Measurements from ENCODE around the gene KANK3. TPM values are rescaled to one million over a fixed set of nuclear protein-coding genes. Genes with fewer than 3 reads are reported as not detected.
"Not testable (repeated sequence)": the region's sequence is repeated elsewhere in the genome, so short reads cannot be mapped to it uniquely, and the experiment has no call there.

Gene KANK3
- total RNA-seq, 1 donor, result not detected

- peaks cover 4% of the 10 kb centered on the region for H4K20me1 ChIP-seq (ENCODE audit: insufficient read depth, low read length)
- no peaks in the 10 kb centered on the region for H3K4me1 ChIP-seq (ENCODE audit: insufficient read depth, low read length)
- TF ChIP-seq CTCF (IDR thresholded peaks at IDR 0.05; ENCODE audit: extremely low read depth, low read depth, low read length), result no peak
- H3K9me3 ChIP-seq (ENCODE audit: low read depth, low read length), result no peaks in the 10 kb centered on the region
- peak; percentile 27 for DNase-seq (ENCODE audit: insufficient read length, low spot score, missing footprints)
- no peaks in the 10 kb centered on the region for H3K27me3 ChIP-seq (ENCODE audit: insufficient read depth, low read length)
- no peak overlapping the region for H3K4me3 ChIP-seq (ENCODE audit: insufficient read depth, low read length)
- H3K4me2 ChIP-seq (ENCODE audit: insufficient read depth, low read length), result no peak overlapping the region
- no peak overlapping the region for H2AFZ ChIP-seq (ENCODE audit: low read length)
- H3K79me2 ChIP-seq (ENCODE audit: insufficient read depth, low read length), result no peaks in the 10 kb centered on the region
- H3K27ac ChIP-seq (ENCODE audit: low read depth, low read length), result no peak overlapping the region
- peaks cover 16% of the 10 kb centered on the region for H3K36me3 ChIP-seq (ENCODE audit: insufficient read depth, low read length)
These were observed 34.5 kb upstream of the KANK3 start for GRCh38 chr19:8377598-8377997.

GRCh38 chr19:8376373-8376974, 33.4 kb upstream of the KANK3 start:
- H3K4me1 ChIP-seq (ENCODE audit: insufficient read depth, low read length); H3K4me2 ChIP-seq (ENCODE audit: insufficient read depth, low read length); H3K79me2 ChIP-seq (ENCODE audit: insufficient read depth, low read length); H3K9me3 ChIP-seq (ENCODE audit: low read depth, low read length); H3K27ac ChIP-seq (ENCODE audit: low read depth, low read length); H3K27me3 ChIP-seq (ENCODE audit: insufficient read depth, low read length); DNase-seq (ENCODE audit: insufficient read length, low spot score, missing footprints); H2AFZ ChIP-seq (ENCODE audit: low read length); H4K20me1 ChIP-seq (ENCODE audit: insufficient read depth, low read length); H3K4me3 ChIP-seq (ENCODE audit: insufficient read depth, low read length): not testable (repeated sequence)
- peaks cover 19% of the 10 kb centered on the region for H3K36me3 ChIP-seq (ENCODE audit: insufficient read depth, low read length)

- peaks cover 26% of the 10 kb centered on the region for H3K36me3 ChIP-seq (ENCODE audit: insufficient read depth, low read length)
- H3K4me3 ChIP-seq (ENCODE audit: insufficient read depth, low read length); H3K4me2 ChIP-seq (ENCODE audit: insufficient read depth, low read length); H3K9me3 ChIP-seq (ENCODE audit: low read depth, low read length); H4K20me1 ChIP-seq (ENCODE audit: insufficient read depth, low read length); H2AFZ ChIP-seq (ENCODE audit: low read length); DNase-seq (ENCODE audit: insufficient read length, low spot score, missing footprints); H3K27me3 ChIP-seq (ENCODE audit: insufficient read depth, low read length); H3K4me1 ChIP-seq (ENCODE audit: insufficient read depth, low read length); H3K79me2 ChIP-seq (ENCODE audit: insufficient read depth, low read length); H3K27ac ChIP-seq (ENCODE audit: low read depth, low read length): not testable (repeated sequence)
These were observed 32.7 kb upstream of the KANK3 start for GRCh38 chr19:8375766-8376165.

GRCh38 chr19:8373867-8374813, 31.1 kb upstream of the KANK3 start:
- no peaks in the 10 kb centered on the region for H3K9me3 ChIP-seq (ENCODE audit: low read depth, low read length)
- TF ChIP-seq CTCF (IDR thresholded peaks at IDR 0.05; ENCODE audit: extremely low read depth, low read depth, low read length), result no peak
- H3K4me3 ChIP-seq (ENCODE audit: insufficient read depth, low read length), result no peak overlapping the region
- H3K27me3 ChIP-seq (ENCODE audit: insufficient read depth, low read length), result no peaks in the 10 kb centered on the region
- no peaks in the 10 kb centered on the region for H3K79me2 ChIP-seq (ENCODE audit: insufficient read depth, low read length)
- no peaks in the 10 kb centered on the region for H3K4me1 ChIP-seq (ENCODE audit: insufficient read depth, low read length)
- no peak overlapping the region for H3K27ac ChIP-seq (ENCODE audit: low read depth, low read length)
- H3K36me3 ChIP-seq (ENCODE audit: insufficient read depth, low read length), result peaks cover 32% of the 10 kb centered on the region
- DNase-seq (ENCODE audit: insufficient read length, low spot score, missing footprints), result peak; percentile 68
- H2AFZ ChIP-seq (ENCODE audit: low read length), result no peak overlapping the region
- H3K4me2 ChIP-seq (ENCODE audit: insufficient read depth, low read length), result no peak overlapping the region
- H4K20me1 ChIP-seq (ENCODE audit: insufficient read depth, low read length), result peaks cover 7% of the 10 kb centered on the region

Measured in osteoblast (primary cell).